ENCODE data around the gene PHF20. TPM values are rescaled to one million over a fixed set of nuclear protein-coding genes. Genes with fewer than 3 reads are reported as not detected.

Gene PHF20
- total and polyA plus RNA-seq, 2 of the 13 experiments (the other 11 are each of a cell fraction or from before 2014, with no cell fraction given) = 22.8 to 34.1 TPM

GRCh38 chr20:35762461-35762860 lies 9.4 kb upstream of the PHF20 start:
- Histone ChIP-seq H3K4me1 (ENCODE audit: insufficient read depth, low read length) (peaks cover 39% of the 10 kb centered on the region), H3K36me3 (replicated peaks in 1 of 2; ENCODE audit: control insufficient read depth in 1 of 2, insufficient read depth in 2 of 2, low read length in 2 of 2) (no peaks in the 10 kb centered on the region), H3K9me3 (ENCODE audit: low read length) (no peaks in the 10 kb centered on the region), H2AFZ (ENCODE audit: low read length) (no peak overlapping the region), H3K27me3 (ENCODE audit: control insufficient read depth in 1 of 2, insufficient read depth in 2 of 2, low read length in 2 of 2) (no peaks in the 10 kb centered on the region), H3K79me2 (ENCODE audit: insufficient read depth, low read length) (no peaks in the 10 kb centered on the region), H3K4me3 (replicated peaks in 1 of 3; ENCODE audit: insufficient read depth in 1 of 3, low read depth in 2 of 3, low read length in 3 of 3) (no peak overlapping the region), H3K9ac (ENCODE audit: insufficient read depth, low read depth, low read length) (no peak overlapping the region), H3K4me2 (ENCODE audit: low read depth, low read length) (no peak overlapping the region), H3K27ac (ENCODE audit: extremely low read length, insufficient read depth, low read length) (no peak overlapping the region), H4K20me1 (ENCODE audit: insufficient read depth, low read length) (no peaks in the 10 kb centered on the region)
- no peak for DNase-seq (ENCODE audit: low spot score)
- no peak for ATAC-seq
- 51% methylated on average over 3 of the region's 3 CpGs for WGBS (ENCODE audit: low lambda C conversion rate)
- intact Hi-C loops (cut with micrococcal nuclease; ENCODE audit: unreplicated experiment) = no loop called here
- in situ Hi-C loops (cut with HindIII; ENCODE audit: extremely low pct_ligation_motif_present, low pct_unique_long_range_greater_than_20kb) = no loop called here
- TF ChIP-seq HNF1A (IDR thresholded peaks at IDR 0.05; ENCODE audit: low read depth) (no peak), HNF1A (CRISPR knock-in tag; IDR thresholded peaks at IDR 0.05; ENCODE audit: borderline replicate concordance) (no peak), SNAI1 (CRISPR knock-in tag; IDR thresholded peaks at IDR 0.05; ENCODE audit: borderline replicate concordance) (no peak), ZFP82 (CRISPR knock-in tag; IDR thresholded peaks at IDR 0.05; ENCODE audit: borderline replicate concordance) (no peak), ZNF672 (CRISPR knock-in tag; IDR thresholded peaks at IDR 0.05) (no peak), ZNF557 (CRISPR knock-in tag; IDR thresholded peaks at IDR 0.05) (no peak), HDAC6 (IDR thresholded peaks at IDR 0.05; ENCODE audit: low read depth, low read length) (no peak), ZNF124 (CRISPR knock-in tag; IDR thresholded peaks at IDR 0.05) (no peak), ZNF281 (CRISPR knock-in tag; IDR thresholded peaks at IDR 0.05; ENCODE audit: borderline replicate concordance) (no peak), LCORL (IDR thresholded peaks at IDR 0.05) (no peak), LCORL (CRISPR knock-in tag; IDR thresholded peaks at IDR 0.05) (no peak), HIC2 (CRISPR knock-in tag; IDR thresholded peaks at IDR 0.05; ENCODE audit: low read depth) (no peak), JARID2 (CRISPR knock-in tag; IDR thresholded peaks at IDR 0.05; ENCODE audit: insufficient replicate concordance) (no peak), NFIC (IDR thresholded peaks at IDR 0.05; ENCODE audit: low read length) (no peak), POLR2G (IDR thresholded peaks at IDR 0.05; ENCODE audit: low read depth, low read length) (no peak), ARNT (IDR thresholded peaks at IDR 0.05) (no peak), ARHGAP35 (CRISPR knock-in tag; IDR thresholded peaks at IDR 0.05; ENCODE audit: borderline replicate concordance) (no peak), XBP1 (CRISPR knock-in tag; IDR thresholded peaks at IDR 0.05) (no peak), ZNF891 (CRISPR knock-in tag; IDR thresholded peaks at IDR 0.05) (no peak)
- CTCF ChIA-PET (ENCODE audit: low intra/inter-chr PET ratio, low total read pairs) = no interaction called here
- BruUV-seq (replicated peaks) = no TSS peak
- POLR2A ChIA-PET = interaction anchor here (3.6 to 16.6 kb wide), 2 partner anchors 9 to 19 kb away, joined by 25 to 461 read pairs; partner anchors contain the start of genes PHF20 and RBM39
- no peak for FAIRE-seq
